Measurements from ENCODE around the gene PTBP1. TPM values are rescaled to one million over a fixed set of nuclear protein-coding genes. Genes with fewer than 3 reads are reported as not detected.

The PTBP1 gene
- total and polyA plus RNA-seq, 9 donors: 50.6 to 207 (median 150) TPM

GRCh38 chr19:810883-811489 is 13.7 kb downstream of the PTBP1 start:
- Histone ChIP-seq H3K27ac (ENCODE audit: low read length) (no peak overlapping the region), H3K9me3 (replicated peaks; ENCODE audit: control insufficient read depth, low read depth, low read length) (no peaks in the 10 kb centered on the region), H3K36me3 (ENCODE audit: control insufficient read depth, insufficient read depth, low read length) (peaks cover 62% of the 10 kb centered on the region), H3K27me3 (ENCODE audit: control insufficient read depth, insufficient read depth, low read length) (no peaks in the 10 kb centered on the region), H3K4me1 (ENCODE audit: control insufficient read depth, insufficient read depth, low read length) (peaks cover 3% of the 10 kb centered on the region), H3K4me3 (ENCODE audit: low read length) (no peak overlapping the region)
- no peak for DNase-seq
- WGBS (ENCODE audit: insufficient coverage): 77% methylated on average over 8 of the region's 25 CpGs

GRCh38 chr19:811506-812048 is 14.3 kb downstream of the PTBP1 start:
- peaks cover 59% of the 10 kb centered on the region for H3K36me3 ChIP-seq (ENCODE audit: control insufficient read depth, insufficient read depth, low read length)
- H3K27me3 ChIP-seq (ENCODE audit: control insufficient read depth, insufficient read depth, low read length): no peaks in the 10 kb centered on the region
- H3K9me3 ChIP-seq (replicated peaks; ENCODE audit: control insufficient read depth, low read depth, low read length): no peaks in the 10 kb centered on the region
- 83% methylated on average over 14 of the region's 20 CpGs for WGBS (ENCODE audit: insufficient coverage)
- no peak overlapping the region for H3K4me3 ChIP-seq (ENCODE audit: low read length)
- no peak overlapping the region for H3K27ac ChIP-seq (ENCODE audit: low read length)
- DNase-seq: no peak
- peaks cover 3% of the 10 kb centered on the region for H3K4me1 ChIP-seq (ENCODE audit: control insufficient read depth, insufficient read depth, low read length)

- H3K27ac ChIP-seq (ENCODE audit: low read length): no peak overlapping the region
- H3K4me1 ChIP-seq (ENCODE audit: control insufficient read depth, insufficient read depth, low read length): no peaks in the 10 kb centered on the region
- H3K4me3 ChIP-seq (ENCODE audit: low read length): no peak overlapping the region
- WGBS (ENCODE audit: insufficient coverage): 80% methylated on average over 39 of the region's 80 CpGs
- H3K9me3 ChIP-seq (replicated peaks; ENCODE audit: control insufficient read depth, low read depth, low read length): no peaks in the 10 kb centered on the region
- no peak for DNase-seq
- peaks cover 53% of the 10 kb centered on the region for H3K36me3 ChIP-seq (ENCODE audit: control insufficient read depth, insufficient read depth, low read length)
- H3K27me3 ChIP-seq (ENCODE audit: control insufficient read depth, insufficient read depth, low read length): no peaks in the 10 kb centered on the region
These were observed 14.9 kb downstream of the PTBP1 start for GRCh38 chr19:812049-812746.

- H3K27ac ChIP-seq (ENCODE audit: low read length): no peak overlapping the region
- no peaks in the 10 kb centered on the region for H3K4me1 ChIP-seq (ENCODE audit: control insufficient read depth, insufficient read depth, low read length)
- peaks cover 47% of the 10 kb centered on the region for H3K36me3 ChIP-seq (ENCODE audit: control insufficient read depth, insufficient read depth, low read length)
- no peak overlapping the region for H3K4me3 ChIP-seq (ENCODE audit: low read length)
- H3K9me3 ChIP-seq (replicated peaks; ENCODE audit: control insufficient read depth, low read depth, low read length): no peaks in the 10 kb centered on the region
- no peak for DNase-seq
- 79% methylated on average over 60 of the region's 72 CpGs for WGBS (ENCODE audit: insufficient coverage)
- H3K27me3 ChIP-seq (ENCODE audit: control insufficient read depth, insufficient read depth, low read length): no peaks in the 10 kb centered on the region
These were observed 15.5 kb downstream of the PTBP1 start for GRCh38 chr19:812747-813218.

- Histone ChIP-seq H3K27ac (ENCODE audit: low read length) (no peak overlapping the region), H3K9me3 (replicated peaks; ENCODE audit: control insufficient read depth, low read depth, low read length) (no peaks in the 10 kb centered on the region), H3K4me1 (ENCODE audit: control insufficient read depth, insufficient read depth, low read length) (no peaks in the 10 kb centered on the region), H3K4me3 (ENCODE audit: low read length) (no peak overlapping the region), H3K36me3 (ENCODE audit: control insufficient read depth, insufficient read depth, low read length) (peaks cover 41% of the 10 kb centered on the region), H3K27me3 (ENCODE audit: control insufficient read depth, insufficient read depth, low read length) (no peaks in the 10 kb centered on the region)
- DNase-seq: no peak
- WGBS (ENCODE audit: insufficient coverage): 89% methylated on average over 55 of the region's 87 CpGs
These were observed 16.2 kb downstream of the PTBP1 start for GRCh38 chr19:813219-814151.

- Histone ChIP-seq H3K4me3 (ENCODE audit: low read length) (no peak overlapping the region), H3K27me3 (ENCODE audit: control insufficient read depth, insufficient read depth, low read length) (no peaks in the 10 kb centered on the region), H3K27ac (ENCODE audit: low read length) (no peak overlapping the region), H3K4me1 (ENCODE audit: control insufficient read depth, insufficient read depth, low read length) (no peaks in the 10 kb centered on the region), H3K36me3 (ENCODE audit: control insufficient read depth, insufficient read depth, low read length) (peaks cover 31% of the 10 kb centered on the region), H3K9me3 (replicated peaks; ENCODE audit: control insufficient read depth, low read depth, low read length) (no peaks in the 10 kb centered on the region)
- 84% methylated on average over 37 of the region's 49 CpGs for WGBS (ENCODE audit: insufficient coverage)
- no peak for DNase-seq
These were observed 17.2 kb downstream of the PTBP1 start for GRCh38 chr19:814152-815078.

GRCh38 chr19:815079-815774 is 18.0 kb downstream of the PTBP1 start:
- no peak for DNase-seq
- Histone ChIP-seq H3K36me3 (ENCODE audit: control insufficient read depth, insufficient read depth, low read length) (peaks cover 24% of the 10 kb centered on the region), H3K9me3 (replicated peaks; ENCODE audit: control insufficient read depth, low read depth, low read length) (no peaks in the 10 kb centered on the region), H3K27ac (ENCODE audit: low read length) (no peak overlapping the region), H3K4me1 (ENCODE audit: control insufficient read depth, insufficient read depth, low read length) (no peaks in the 10 kb centered on the region), H3K27me3 (ENCODE audit: control insufficient read depth, insufficient read depth, low read length) (peaks cover 2% of the 10 kb centered on the region), H3K4me3 (ENCODE audit: low read length) (no peak overlapping the region)
- WGBS (ENCODE audit: insufficient coverage): 91% methylated on average over 42 of the region's 47 CpGs

- Histone ChIP-seq H3K36me3 (ENCODE audit: control insufficient read depth, insufficient read depth, low read length) (peaks cover 17% of the 10 kb centered on the region), H3K9me3 (replicated peaks; ENCODE audit: control insufficient read depth, low read depth, low read length) (no peaks in the 10 kb centered on the region), H3K27me3 (ENCODE audit: control insufficient read depth, insufficient read depth, low read length) (peaks cover 8% of the 10 kb centered on the region), H3K27ac (ENCODE audit: low read length) (no peak overlapping the region), H3K4me1 (ENCODE audit: control insufficient read depth, insufficient read depth, low read length) (no peaks in the 10 kb centered on the region), H3K4me3 (ENCODE audit: low read length) (no peak overlapping the region)
- DNase-seq: no peak
- 90% methylated on average over 13 of the region's 13 CpGs for WGBS (ENCODE audit: insufficient coverage)
These were observed 18.7 kb downstream of the PTBP1 start for GRCh38 chr19:815775-816499.
